Measurements from ENCODE around the gene ETNK2.

GRCh38 chr1:204114606-204115005 is 37.2 kb downstream of the ETNK2 start:
- no peak for TF ChIP-seq CTCF (IDR thresholded peaks at IDR 0.05)
- no peak for TF ChIP-seq POLR2A (IDR thresholded peaks at IDR 0.05)

Data from sigmoid colon (tissue), 3 donors.